Testis (tissue), 3 donors: ENCODE measurements around the gene COX7B2. TPM values are rescaled to one million over a fixed set of nuclear protein-coding genes. Genes with fewer than 3 reads are reported as not detected.

Experiments used
- DNase-seq: peaks from one replicate; pipeline ENCODE4 v3.0.0-alpha.2; 2019
- H3K27ac ChIP-seq, 2 donors: fragments of 200-600 bp; sonication (generic); one replicate each; pipeline ENCODE4 v1.5.1; 2019
- H3K27me3 ChIP-seq: fragments of 200-600 bp; sonication (generic); one replicate; pipeline ENCODE4 v1.5.1; 2019
- H3K36me3 ChIP-seq: fragments of 200-600 bp; sonication (generic); one replicate; pipeline ENCODE4 v1.5.1; 2017; ENCODE audit warnings: low read depth; ENCODE audit errors: missing control alignments
- H3K4me1 ChIP-seq: fragments of 200-600 bp; sonication (generic); one replicate; pipeline ENCODE4 v1.5.1; 2019
- H3K4me3 ChIP-seq, 2 donors: fragments of 200-600 bp; sonication (generic); one replicate each; pipeline ENCODE4 v1.5.1; 2017 to 2019
- H3K9me3 ChIP-seq: fragments of 200-600 bp; sonication (generic); one replicate; pipeline ENCODE4 v1.5.1; 2017
- POLR2A ChIP-seq: fragments of 450-650 bp; IDR thresholded peaks from one replicate; pipeline ENCODE4 v1.6.1; 2017; ENCODE audit warnings: antibody characterized with exemption, mild to moderate bottlenecking, moderate library complexity
- WGBS, 2 donors: methylation state at CpG; one replicate each; pipeline ENCODE4 v1.1.5; 2018; 5-methylcytosine and 5-hydroxymethylcytosine counted together
- intact Hi-C: fragments of 100-400 bp; cut with DNase I; formaldehyde crosslinking; loops from one replicate; pipeline ENCODE4 v1.15.1; 2023; ENCODE audit warnings: low total_unique reads
- polyA plus RNA-seq: library from polyadenylated mRNA; stranded (reverse); fragments of 350-450 nt; fragmentation: Illumina TruSeq; extraction: RNeasy Lipid Tissue Mini Kit (QIAGEN cat#74804); gene quantifications from one replicate; pipeline ENCODE4 v1.2.3, GENCODE V29; 2014; ENCODE audit warnings: low read depth, low replicate concordance; ENCODE audit not compliant: insufficient read depth
- total RNA-seq, 2 donors: library from RNA; depleted of rRNA; stranded (reverse); fragments of >200 nt; gene quantifications; one replicate each; pipeline ENCODE4 v1.2.3, GENCODE V29; 2016
- TF ChIP-seq, protein P1 (sequence below), 3 experiments: fragments of 450-650 bp in 2 of 3; fragments of 200-600 bp in 1 of 3; sonication (generic) in 1 of 3; IDR thresholded peaks; one replicate each; pipeline ENCODE4 v1.5.1; 2016 to 2019; ENCODE audit warnings: antibody characterized with exemption in 3 of 3, mild to moderate bottlenecking in 2 of 3, moderate library complexity in 1 of 3

Gene COX7B2
- total and polyA plus RNA-seq, 3 donors from 2014 or later = 14.3 to 199 (median 17.0) TPM

DNA sequence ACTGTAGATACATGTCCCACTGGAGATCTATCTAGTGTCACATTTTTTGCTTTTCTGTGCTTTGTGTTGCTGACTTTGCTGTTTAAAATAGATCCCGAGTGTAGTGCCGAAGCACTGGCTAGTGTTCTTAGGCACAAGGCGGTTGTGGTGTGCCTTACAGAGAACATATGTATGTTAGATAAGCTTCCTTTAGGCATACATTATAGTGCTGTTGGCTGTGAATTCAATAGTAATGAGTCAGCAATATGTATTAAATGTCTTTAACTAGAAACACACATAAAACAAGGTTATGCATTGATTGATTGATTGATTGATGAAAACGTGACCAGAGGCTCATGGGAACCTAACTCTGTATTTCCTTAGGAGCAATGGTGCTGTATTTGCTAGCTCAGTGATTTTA lies 56.2 kb downstream of the COX7B2 start:
- Histone ChIP-seq H3K27me3 (no peaks in the 10 kb centered on the region), H3K36me3 (no peaks in the 10 kb centered on the region), H3K4me1 (no peaks in the 10 kb centered on the region), H3K4me3 (no peak overlapping the region), H3K27ac (no peak overlapping the region), H3K9me3 (no peaks in the 10 kb centered on the region)
- WGBS, 2 donors = 83 to 86% methylated on average over 4 of the region's 4 CpGs
- DNase-seq = no peak
- no peak for TF ChIP-seq POLR2A
- TF ChIP-seq, protein P1, sequence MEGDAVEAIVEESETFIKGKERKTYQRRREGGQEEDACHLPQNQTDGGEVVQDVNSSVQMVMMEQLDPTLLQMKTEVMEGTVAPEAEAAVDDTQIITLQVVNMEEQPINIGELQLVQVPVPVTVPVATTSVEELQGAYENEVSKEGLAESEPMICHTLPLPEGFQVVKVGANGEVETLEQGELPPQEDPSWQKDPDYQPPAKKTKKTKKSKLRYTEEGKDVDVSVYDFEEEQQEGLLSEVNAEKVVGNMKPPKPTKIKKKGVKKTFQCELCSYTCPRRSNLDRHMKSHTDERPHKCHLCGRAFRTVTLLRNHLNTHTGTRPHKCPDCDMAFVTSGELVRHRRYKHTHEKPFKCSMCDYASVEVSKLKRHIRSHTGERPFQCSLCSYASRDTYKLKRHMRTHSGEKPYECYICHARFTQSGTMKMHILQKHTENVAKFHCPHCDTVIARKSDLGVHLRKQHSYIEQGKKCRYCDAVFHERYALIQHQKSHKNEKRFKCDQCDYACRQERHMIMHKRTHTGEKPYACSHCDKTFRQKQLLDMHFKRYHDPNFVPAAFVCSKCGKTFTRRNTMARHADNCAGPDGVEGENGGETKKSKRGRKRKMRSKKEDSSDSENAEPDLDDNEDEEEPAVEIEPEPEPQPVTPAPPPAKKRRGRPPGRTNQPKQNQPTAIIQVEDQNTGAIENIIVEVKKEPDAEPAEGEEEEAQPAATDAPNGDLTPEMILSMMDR (IDR thresholded peaks at IDR 0.05) = no peak
- intact Hi-C loops = no loop called here

GRCh38 chr4:46850026-46850425 lies 59.0 kb downstream of the COX7B2 start:
- no peak overlapping the region for H3K4me3 ChIP-seq
- H3K27ac ChIP-seq = no peak overlapping the region
- no peak for TF ChIP-seq POLR2A
- TF ChIP-seq, protein P1 (IDR thresholded peaks at IDR 0.05) = no peak
- no peaks in the 10 kb centered on the region for H3K4me1 ChIP-seq
- H3K36me3 ChIP-seq = no peaks in the 10 kb centered on the region
- no peaks in the 10 kb centered on the region for H3K9me3 ChIP-seq
- WGBS, 2 donors = 91 to 97% methylated on average over 1 of the region's 1 CpG
- H3K27me3 ChIP-seq = no peaks in the 10 kb centered on the region
- intact Hi-C loops = no loop called here
- no peak for DNase-seq

DNA sequence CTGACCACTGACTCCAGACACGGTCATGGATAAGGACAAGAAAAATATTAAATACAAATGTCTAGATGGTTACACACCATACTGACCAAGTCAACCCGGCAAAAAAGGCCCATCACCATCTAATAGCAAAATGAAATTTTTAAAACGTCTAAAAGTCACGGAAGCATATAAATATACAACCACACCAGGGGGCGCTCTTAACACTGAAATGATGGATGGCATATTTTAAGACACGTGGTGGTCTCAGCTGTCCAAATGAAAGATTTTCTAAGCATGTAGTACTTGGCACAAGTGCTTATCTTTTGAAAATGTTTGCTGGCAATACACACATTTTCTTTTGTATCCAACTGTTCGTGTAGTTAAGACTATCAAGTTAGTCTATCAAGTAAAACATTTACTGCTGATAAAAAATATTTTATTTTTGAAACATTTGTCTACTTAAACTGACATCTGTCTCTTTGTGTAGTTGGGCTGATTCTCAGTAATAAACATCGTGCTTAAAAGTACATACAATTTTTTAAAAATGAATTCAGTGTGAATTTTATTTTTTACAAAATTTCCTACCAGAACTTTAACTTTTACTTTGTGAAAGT lies 64.6 kb downstream of the COX7B2 start:
- 22 to 28% methylated on average over 8 of the region's 8 CpGs for WGBS, 2 donors
- Histone ChIP-seq H3K36me3 (no peaks in the 10 kb centered on the region), H3K4me3 (no peak overlapping the region), H3K27me3 (no peaks in the 10 kb centered on the region), H3K4me1 (no peaks in the 10 kb centered on the region), H3K9me3 (no peaks in the 10 kb centered on the region), H3K27ac (no peak overlapping the region)
- intact Hi-C loops = no loop called here
- TF ChIP-seq, protein P1 (IDR thresholded peaks at IDR 0.05) = peak; percentile 40 to 68 (median 51)
- no peak for TF ChIP-seq POLR2A
- peak; percentile 78 for DNase-seq

- TF ChIP-seq, protein P1 (IDR thresholded peaks at IDR 0.05) = no peak
- no peak for TF ChIP-seq POLR2A
- Histone ChIP-seq H3K4me3 (no peak overlapping the region), H3K36me3 (no peaks in the 10 kb centered on the region), H3K4me1 (no peaks in the 10 kb centered on the region), H3K27me3 (no peaks in the 10 kb centered on the region), H3K27ac (no peak overlapping the region), H3K9me3 (no peaks in the 10 kb centered on the region)
- intact Hi-C loops = no loop called here
- 76 to 88% methylated on average over 1 of the region's 1 CpG for WGBS, 2 donors
- no peak for DNase-seq
Observed at GRCh38 chr4:46839128-46839527, 69.9 kb downstream of the COX7B2 start.

DNA sequence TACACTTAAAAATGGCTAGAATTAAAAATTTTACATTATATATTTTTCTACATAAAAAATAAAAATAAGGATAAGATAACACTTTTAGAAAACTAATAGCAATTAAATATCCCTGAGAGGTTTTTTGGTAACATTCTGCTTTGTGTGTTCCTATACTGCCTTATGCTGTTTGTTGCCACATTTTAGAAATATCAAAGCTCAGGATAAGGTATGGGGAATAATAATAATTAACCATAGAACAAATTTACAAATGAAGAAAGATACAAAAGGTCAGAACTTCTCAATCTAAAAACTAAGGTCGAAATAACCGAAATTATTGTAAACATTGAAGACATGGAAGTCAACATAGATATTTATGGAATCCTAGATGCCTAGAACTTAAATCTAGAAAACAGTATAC lies 71.4 kb downstream of the COX7B2 start:
- no peak overlapping the region for H3K27ac ChIP-seq
- intact Hi-C loops = no loop called here
- no peaks in the 10 kb centered on the region for H3K27me3 ChIP-seq
- no peaks in the 10 kb centered on the region for H3K4me1 ChIP-seq
- no peak for TF ChIP-seq POLR2A
- TF ChIP-seq, protein P1 (IDR thresholded peaks at IDR 0.05) = no peak
- H3K4me3 ChIP-seq = no peak overlapping the region
- H3K36me3 ChIP-seq = no peaks in the 10 kb centered on the region
- no peak for DNase-seq
- WGBS, 2 donors = 91% methylated on average over 2 of the region's 2 CpGs
- no peaks in the 10 kb centered on the region for H3K9me3 ChIP-seq
